IPS-NIHi7 (cell line): ENCODE results near the gene DAZ3.
"Not testable (repeated sequence)": the region's sequence is repeated elsewhere in the genome, so short reads cannot be mapped to it uniquely, and the experiment has no call there.

ENCODE experiments used
- DNase-seq: peaks from one replicate; pipeline ENCODE4 v3.0.0; 2012; ENCODE audit warnings: mixed read lengths; ENCODE audit errors: extremely low spot score

DAZ3 gene, protein sequence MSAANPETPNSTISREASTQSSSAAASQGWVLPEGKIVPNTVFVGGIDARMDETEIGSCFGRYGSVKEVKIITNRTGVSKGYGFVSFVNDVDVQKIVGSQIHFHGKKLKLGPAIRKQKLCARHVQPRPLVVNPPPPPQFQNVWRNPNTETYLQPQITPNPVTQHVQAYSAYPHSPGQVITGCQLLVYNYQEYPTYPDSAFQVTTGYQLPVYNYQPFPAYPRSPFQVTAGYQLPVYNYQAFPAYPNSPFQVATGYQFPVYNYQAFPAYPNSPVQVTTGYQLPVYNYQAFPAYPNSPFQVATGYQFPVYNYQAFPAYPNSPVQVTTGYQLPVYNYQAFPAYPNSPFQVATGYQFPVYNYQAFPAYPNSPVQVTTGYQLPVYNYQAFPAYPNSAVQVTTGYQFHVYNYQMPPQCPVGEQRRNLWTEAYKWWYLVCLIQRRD

DNA sequence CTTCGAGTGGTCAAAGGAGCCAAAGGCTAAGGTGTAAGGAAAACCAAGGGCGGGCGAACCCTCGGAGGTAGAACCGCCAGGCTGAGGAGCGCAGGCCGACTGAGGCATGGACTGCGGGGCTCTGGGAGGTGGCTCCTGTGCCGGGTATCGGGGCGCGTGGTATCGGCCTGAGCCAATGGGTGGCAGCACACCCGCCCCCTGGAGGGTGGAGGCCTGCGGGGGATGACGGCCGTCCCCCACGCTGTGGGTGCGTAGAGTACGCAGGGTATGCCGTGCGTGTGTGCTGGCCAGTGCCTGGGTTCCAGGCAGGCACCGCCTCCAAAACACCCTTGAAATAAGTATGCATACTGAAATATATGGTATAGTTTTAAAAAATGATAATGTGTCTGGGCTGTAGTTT is at the start of gene DAZ3:
Gene DAZ3 (minus strand): TSS at position 101 of the 400 bp plus-strand sequence. CDS start 208 bp downstream, outside the sequence.
- DNase-seq, result not testable (repeated sequence)

DNA sequence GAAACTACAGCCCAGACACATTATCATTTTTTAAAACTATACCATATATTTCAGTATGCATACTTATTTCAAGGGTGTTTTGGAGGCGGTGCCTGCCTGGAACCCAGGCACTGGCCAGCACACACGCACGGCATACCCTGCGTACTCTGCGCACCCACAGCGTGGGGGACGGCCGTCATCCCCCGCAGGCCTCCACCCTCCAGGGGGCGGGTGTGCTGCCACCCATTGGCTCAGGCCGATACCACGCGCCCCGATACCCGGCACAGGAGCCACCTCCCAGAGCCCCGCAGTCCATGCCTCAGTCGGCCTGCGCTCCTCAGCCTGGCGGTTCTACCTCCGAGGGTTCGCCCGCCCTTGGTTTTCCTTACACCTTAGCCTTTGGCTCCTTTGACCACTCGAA is 20.4 kb upstream of the DAZ3 start, which contains the start of gene DAZ4:
Gene DAZ4 (plus strand): TSS at position 301 of the 400 bp plus-strand sequence. CDS start 208 bp downstream, outside the sequence.
- not testable (repeated sequence) for DNase-seq

DNA sequence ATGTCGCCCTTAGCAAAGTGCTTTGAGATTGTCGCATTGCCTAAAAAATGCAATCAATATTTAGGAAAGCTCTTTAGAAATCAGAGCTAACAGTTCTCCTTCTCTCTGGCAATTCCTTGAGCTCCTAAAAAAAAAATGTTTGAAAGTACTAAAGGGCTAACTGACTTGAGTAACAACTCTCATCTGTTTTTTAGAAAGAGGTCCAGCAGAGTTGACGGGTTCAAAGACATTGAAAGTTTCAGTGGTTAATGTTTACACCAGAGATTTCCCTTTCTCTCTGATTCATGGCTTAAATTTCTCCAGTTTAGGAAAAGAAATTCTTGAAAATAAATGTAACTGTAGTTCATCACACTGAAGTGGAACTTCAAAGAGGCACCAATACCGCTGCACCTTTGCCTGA is 11.9 kb upstream of the DAZ3 start:
- not testable (repeated sequence) for DNase-seq

DNA sequence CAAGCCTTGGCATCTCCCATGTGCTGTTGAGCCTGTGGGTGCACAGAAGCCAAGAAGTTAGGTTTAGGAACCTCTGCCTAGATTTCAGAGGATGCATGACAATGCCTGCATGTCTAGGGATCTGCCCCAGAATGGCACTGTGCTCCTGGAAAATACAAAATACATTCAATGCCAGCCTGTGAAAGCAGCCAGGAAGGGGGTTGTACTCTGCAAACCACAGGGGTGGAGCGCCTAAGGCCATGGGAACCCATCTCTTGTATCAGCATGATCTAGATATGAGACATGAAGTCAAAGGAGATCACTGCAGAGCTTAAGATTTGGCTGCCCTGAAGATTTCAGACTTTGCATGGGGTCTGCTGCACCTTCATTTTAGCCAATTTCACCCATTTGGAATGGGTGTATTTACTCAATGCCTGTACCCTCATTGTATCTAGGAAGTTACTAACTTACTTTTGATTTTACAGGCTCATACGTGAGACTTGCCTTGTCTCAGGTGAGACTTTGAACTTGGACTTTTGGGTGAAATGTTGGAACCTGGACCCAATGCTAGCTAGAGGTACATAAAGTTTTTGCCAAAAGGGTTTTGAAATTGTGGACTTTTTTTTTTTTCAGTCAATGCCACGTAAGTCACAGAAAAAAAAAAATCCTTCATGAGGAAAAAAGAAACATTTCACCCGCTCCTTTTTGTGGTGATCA is 11.1 kb upstream of the DAZ3 start:
- not testable (repeated sequence) for DNase-seq

DNA sequence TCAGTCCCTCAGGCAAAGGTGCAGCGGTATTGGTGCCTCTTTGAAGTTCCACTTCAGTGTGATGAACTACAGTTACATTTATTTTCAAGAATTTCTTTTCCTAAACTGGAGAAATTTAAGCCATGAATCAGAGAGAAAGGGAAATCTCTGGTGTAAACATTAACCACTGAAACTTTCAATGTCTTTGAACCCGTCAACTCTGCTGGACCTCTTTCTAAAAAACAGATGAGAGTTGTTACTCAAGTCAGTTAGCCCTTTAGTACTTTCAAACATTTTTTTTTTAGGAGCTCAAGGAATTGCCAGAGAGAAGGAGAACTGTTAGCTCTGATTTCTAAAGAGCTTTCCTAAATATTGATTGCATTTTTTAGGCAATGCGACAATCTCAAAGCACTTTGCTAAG is 8.6 kb upstream of the DAZ3 start:
- DNase-seq, result not testable (repeated sequence)
